Hematopoietic multipotent progenitor cell treated with erythropoietin and hydrocortisone succinate and interleukin-3 and kit ligand, for 8 days (in vitro differentiated cells): ENCODE measurements around the gene TMEM121.

Experiments used
- DNase-seq: peaks from one replicate; pipeline ENCODE4 v3.0.0-alpha.2; 2015

The TMEM121 gene

GRCh38 chr14:105487449-105487985, 38.9 kb upstream of the TMEM121 start:
- DNase-seq: peak; percentile 22

GRCh38 chr14:105487986-105488777, 38.2 kb upstream of the TMEM121 start:
- no peak for DNase-seq

DNA sequence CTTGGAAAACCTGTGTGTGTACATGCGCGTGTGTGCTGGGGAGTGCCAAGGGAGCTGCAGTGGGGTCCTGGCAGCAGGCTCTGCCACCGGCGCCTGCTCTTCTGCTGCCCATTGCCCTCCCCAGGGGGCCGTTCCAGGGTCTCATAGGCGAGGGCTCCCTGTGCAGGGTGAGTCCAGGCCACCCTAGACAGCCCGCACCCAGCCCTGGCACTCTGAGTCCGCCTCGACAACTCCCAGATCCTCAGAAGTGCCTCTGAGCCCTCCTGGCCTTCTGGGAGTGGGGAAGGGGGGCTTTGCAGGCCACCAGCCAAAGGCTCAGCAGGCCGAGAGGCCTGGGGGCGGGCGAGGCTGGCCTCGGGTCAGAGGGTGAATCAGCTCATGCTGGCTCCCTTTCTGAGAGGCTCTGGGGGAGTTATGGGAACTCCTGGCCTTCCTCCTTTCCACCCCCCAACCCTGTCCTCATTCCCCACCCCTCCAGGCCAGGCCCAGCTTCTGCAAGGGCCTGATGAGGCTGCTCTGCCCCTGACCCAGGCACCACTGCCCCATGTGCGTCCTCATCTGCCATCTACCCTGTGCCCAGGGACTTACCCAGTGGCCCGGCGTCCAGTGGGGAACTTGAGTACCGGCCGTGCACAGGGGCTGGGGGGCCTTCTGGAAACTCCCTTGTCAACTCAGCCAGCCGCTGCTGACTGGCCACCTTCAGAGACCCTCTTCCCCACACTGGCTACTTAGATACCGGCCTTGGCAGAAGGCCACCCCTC, 37.4 kb upstream of the TMEM121 start:
- DNase-seq: no peak

DNA sequence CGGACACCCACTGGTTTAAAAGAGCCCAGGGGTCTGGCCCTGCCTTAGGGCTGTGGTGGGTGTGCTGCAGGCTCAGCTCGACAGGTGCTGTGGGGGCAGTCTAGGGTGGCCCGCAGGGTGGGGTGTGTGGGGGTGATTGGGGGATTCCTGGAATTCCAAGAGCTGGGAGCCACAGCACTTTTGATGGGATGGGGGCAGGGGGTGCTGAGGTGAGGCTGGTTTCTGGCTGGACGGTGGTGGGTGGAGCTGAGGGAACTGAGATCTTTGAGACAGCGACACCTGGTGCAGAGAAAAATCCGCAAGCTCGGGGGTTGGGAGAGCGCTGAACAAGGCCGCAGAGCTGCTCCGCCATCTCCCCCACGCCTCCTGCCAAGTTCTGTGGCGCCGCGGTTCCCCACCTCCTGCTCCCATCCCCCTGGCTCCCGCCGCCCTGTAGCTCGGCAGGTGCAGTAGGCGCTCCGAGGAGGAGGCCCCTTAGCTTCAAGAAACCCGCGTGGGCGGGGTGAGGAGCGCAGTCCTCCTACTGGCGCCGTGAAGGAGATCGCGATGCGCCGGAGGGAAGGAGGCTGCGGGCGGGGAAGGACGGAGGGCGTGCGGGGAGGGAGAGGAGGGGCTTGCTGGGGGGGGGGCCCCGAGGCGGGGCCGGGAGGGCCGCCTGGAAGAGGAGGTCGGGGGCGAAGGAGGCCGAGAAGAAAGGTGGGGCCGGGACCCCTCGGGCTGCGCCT, 36.7 kb upstream of the TMEM121 start:
- DNase-seq: peak; percentile 83

DNA sequence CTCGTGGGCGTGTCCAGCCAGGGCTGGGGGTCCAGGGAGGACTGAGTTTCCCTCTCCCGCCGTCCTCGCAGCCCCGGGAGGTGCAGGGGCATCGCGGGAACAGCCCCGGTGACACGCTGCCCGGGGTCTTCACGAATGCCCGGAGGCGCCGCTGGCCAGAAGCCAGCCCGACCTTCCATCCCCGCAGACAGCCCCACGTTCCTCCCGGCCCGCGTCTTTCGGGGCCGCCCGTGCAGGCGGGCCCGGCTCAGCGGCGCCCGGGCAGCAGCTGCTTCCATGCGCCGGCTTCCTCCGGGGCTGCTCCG, 36.2 kb upstream of the TMEM121 start:
- DNase-seq: no peak

DNA sequence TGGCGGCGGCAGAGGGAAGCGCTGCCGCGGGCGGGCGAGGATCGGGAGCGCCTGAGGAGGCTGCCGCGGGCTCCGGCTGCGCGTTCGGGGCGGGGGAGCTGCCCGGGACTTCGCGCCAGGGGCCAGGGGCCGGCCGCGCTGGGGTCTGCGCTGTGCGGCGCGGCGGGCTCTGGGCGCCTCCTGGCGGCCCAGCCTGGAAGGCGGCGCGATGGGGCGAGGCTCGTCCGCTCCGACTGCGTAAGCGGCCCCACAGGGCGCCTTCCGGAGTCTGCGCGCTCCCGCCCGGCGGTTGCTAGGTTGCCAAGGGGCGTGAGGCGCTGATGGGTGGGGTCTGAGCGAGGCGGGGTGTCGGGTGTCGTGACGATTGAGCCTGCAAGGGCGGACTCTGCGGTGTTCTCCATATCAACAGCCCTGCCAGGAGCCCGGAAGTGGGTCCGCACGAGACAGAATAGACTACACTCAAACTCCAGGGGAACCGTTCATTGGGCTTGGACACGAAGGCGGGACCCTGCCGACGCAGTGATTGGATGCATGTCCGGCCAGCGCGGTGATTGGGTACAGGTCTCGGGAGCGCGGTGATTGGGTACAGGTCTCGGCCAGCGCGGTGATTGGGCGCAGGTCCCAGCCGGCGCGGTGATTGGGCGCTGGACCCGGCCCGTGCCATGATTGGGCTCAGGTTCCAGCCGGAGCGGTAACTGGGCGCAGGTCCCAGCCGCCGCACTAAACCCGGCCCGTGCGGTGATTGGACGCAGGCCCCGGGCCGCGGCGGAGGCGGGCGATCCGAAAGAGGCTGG, 35.6 kb upstream of the TMEM121 start, which contains the start of gene TEDC1:
TEDC1 (plus strand) TSS at position 675 of the 794 bp plus-strand sequence. CDS start 130 bp downstream, outside the sequence.
- DNase-seq: peak; percentile 100

DNA sequence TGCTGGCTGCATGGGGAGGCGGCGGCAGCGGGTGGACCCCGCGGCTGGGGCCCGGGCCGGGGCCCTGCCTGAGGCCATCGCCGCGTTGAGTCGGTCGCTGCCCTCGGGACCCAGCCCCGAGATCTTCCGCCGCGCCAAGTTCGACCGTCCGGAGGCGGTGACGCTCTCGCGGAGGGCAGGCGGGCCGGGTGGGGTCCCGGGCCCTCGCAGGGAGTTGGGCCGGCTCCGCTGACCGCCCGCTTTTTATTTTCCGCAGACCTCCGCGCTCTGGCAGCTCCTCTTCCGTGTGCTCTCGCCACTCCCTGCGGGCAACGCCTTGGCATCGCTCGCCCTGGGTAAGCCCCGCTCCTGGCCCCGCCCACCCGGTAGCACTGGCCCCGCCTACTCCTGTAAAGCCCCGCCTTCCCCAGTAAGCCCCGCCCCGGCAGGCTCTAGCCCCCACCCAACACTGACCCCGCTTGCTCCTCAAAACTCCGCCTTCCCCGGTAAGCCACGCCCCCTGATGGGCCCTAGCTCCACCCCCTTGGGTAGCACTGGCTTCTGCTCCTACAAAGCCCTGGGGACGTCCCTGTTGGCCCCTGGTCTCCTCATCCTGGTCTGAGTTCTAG, 34.9 kb upstream of the TMEM121 start:
- peak; percentile 88 for DNase-seq

DNA sequence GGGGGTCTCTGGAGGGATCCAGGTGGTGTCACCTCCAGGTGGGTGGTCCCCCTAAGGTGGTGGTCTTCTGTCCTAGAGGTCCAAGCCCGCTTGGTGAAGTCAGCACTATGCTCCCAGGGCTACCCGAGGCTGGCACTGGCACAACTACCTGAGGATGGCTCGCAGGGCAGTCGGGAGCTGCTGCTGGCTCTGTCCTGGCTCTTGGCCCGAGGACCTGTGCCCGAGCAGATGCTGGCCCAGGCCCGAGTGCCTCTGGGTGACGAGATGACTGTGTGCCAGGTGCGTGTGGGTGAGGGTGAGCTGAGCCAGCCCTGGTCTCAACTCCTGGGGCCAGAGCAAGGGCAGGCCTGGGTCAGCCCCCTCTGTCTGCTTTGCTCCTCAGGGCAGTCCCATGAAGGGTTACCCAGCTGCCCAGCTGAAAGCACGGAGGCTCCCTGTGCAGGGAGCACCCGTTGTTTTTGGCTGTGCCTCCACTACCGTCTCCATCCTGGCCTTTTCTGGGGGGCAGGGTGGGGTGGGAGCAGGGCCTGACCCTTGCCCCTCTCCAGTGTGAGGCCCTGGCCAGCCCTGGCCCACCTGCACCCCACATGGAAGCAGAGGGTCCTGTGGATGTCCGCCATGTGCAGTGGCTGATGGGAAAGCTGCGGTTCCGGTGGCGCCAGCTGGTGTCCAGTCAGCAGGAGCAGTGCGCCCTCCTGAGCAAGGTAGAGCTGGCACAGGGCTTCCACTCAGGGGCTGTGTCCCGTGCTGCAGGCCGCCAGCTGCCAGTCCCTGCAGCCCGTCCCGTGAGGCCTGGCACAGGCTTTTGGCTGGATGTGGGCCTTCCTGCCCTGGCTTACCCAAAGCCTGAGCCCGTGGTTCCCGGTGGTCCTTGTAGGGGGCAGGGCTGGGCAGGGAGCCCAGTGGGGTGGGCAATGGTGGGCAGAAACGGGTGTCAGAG, 34.1 kb upstream of the TMEM121 start:
- DNase-seq: no peak

- no peak for DNase-seq
Measured at GRCh38 chr14:105492971-105493871, 33.2 kb upstream of the TMEM121 start.

- DNase-seq: no peak
Measured at GRCh38 chr14:105493921-105494605, 32.3 kb upstream of the TMEM121 start.

DNA sequence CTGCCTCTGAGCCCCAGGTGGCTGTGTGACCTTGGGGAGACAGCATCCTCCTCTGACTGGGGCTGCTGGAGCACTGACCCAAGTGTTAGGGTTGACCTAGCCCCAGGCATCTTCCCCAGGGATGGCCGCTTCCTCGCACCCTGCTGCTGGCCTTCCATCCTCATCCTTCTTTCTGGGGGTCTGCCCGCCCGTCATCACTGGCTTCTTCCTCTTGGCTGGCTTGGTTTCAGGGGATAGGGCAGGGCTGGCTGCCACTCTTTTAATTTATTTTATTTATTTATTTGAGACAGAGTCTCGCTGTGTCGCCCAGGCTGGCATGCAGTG, 31.8 kb upstream of the TMEM121 start:
- no peak for DNase-seq

- DNase-seq: no peak
Measured at GRCh38 chr14:105495101-105495989, 31.0 kb upstream of the TMEM121 start.

- DNase-seq: no peak
Measured at GRCh38 chr14:105495990-105496830, 30.2 kb upstream of the TMEM121 start.

GRCh38 chr14:105496831-105497591, 29.4 kb upstream of the TMEM121 start:
- DNase-seq: no peak

DNA sequence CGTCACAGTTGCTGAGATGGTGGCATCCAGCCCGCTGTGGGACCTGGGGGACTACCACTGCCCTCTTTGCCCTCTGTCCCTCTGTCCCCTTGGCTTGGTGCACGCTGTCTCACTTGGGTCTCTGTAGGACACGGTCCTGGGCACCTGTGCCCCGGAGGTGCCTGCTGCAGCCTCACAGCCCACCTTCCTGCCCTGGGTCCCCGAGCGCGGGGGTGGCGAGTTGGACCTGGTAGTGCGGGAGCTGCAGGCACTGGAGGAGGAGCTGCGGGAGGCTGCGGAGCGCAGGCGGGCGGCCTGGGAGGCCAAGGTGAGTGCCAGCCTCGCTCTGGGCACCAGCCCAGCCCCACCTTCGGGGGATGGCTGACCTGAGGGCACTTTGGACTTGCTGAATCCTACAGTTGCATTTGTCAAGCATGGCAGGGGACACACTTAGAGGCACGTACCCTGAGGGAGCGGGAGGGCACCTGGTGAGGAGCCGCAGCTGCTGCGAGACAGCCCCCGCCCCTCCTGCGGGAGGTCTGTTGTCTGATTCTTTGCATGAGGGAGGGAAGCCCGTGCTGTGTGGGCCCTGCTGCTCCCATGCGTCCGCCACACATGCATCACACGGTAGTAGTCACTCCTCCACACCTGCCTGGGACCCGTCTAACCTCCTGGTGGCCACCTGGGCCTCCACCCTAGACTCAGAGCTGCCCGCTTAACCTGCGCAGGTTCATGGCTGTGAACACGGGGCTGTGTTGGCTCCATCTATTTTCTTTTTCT, 28.5 kb upstream of the TMEM121 start:
- DNase-seq: no peak
